Keratinocyte (primary cell): ENCODE measurements around the gene SYPL1.

Experiments used
- EZH2 ChIP-seq: IDR thresholded peaks from one replicate; pipeline ENCODE4 v1.6.1; 2012; ENCODE audit warnings: inconsistent platforms, mild to moderate bottlenecking, low read length, moderate library complexity
- TF ChIP-seq, protein P1 (sequence below), 3 experiments: IDR thresholded peaks in 1 of 3; conservative IDR thresholded peaks in 1 of 3; optimal IDR thresholded peaks in 1 of 3; 2 replicates in 2 of 3; 3 replicates in 1 of 3; pipeline versions ENCODE3 to v1.5.1; 2011; ENCODE audit warnings: low read length in 3 of 3, mild to moderate bottlenecking in 3 of 3, moderate library complexity in 2 of 3, control low read depth in 1 of 3, inconsistent platforms in 1 of 3; ENCODE audit not compliant: insufficient read depth in 2 of 3; ENCODE audit errors: extremely low read depth in 1 of 3

DNA sequence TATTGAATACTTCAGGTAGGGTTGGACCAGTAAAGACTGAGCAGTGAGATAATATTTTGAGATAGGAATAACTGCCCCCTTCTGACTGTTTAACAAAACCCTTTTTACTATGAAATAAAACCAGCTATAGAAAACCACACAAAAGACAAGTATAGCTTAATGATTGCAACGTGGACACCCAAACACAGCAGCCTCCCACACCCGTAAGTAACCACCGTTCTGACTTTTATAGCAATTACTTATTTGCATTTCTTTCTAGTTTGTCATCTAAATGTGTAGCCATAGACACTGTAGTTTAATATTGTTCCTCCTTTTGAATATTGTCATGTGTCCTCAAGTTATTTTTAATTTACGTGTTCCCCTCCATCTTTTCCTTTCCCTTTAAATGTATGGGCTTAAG is 42.9 kb upstream of the SYPL1 start:
- TF ChIP-seq, protein P1, sequence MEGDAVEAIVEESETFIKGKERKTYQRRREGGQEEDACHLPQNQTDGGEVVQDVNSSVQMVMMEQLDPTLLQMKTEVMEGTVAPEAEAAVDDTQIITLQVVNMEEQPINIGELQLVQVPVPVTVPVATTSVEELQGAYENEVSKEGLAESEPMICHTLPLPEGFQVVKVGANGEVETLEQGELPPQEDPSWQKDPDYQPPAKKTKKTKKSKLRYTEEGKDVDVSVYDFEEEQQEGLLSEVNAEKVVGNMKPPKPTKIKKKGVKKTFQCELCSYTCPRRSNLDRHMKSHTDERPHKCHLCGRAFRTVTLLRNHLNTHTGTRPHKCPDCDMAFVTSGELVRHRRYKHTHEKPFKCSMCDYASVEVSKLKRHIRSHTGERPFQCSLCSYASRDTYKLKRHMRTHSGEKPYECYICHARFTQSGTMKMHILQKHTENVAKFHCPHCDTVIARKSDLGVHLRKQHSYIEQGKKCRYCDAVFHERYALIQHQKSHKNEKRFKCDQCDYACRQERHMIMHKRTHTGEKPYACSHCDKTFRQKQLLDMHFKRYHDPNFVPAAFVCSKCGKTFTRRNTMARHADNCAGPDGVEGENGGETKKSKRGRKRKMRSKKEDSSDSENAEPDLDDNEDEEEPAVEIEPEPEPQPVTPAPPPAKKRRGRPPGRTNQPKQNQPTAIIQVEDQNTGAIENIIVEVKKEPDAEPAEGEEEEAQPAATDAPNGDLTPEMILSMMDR (optimal IDR thresholded peaks at IDR 0.05 in 1 of 3, IDR thresholded peaks at IDR 0.05 in 1 of 3, conservative IDR thresholded peaks at IDR 0.05 in 1 of 3; ENCODE audit: extremely low read depth in 1 of 3, insufficient read depth in 2 of 3, low read length in 3 of 3) = no peak
- TF ChIP-seq EZH2 = no peak
